NCI-H2196 treated with DMSO at 0.1 percent for 48 hours (cell line): Measurements from ENCODE around the gene MPI.
"Not testable (repeated sequence)": the region's sequence is repeated elsewhere in the genome, so short reads cannot be mapped to it uniquely, and the experiment has no call there.

Experiments used
- DNase-seq: peaks from one replicate; lab custom pipeline; 2025; ENCODE audit not compliant: unreplicated experiment; lab: John Stamatoyannopoulos, UW

Gene MPI

GRCh38 chr15:74890665-74890960, 771 bp downstream of the MPI start:
- DNase-seq, result no peak

- no peak for DNase-seq
Measured at GRCh38 chr15:74891469-74891868, 1.6 kb downstream of the MPI start.

GRCh38 chr15:74892313-74892712, 2.5 kb downstream of the MPI start:
- DNase-seq, result no peak

- no peak for DNase-seq
Measured at GRCh38 chr15:74892931-74893330, 3.1 kb downstream of the MPI start.

GRCh38 chr15:74893627-74894026, 3.8 kb downstream of the MPI start:
- no peak for DNase-seq

- not testable (repeated sequence) for DNase-seq
Measured at GRCh38 chr15:74894383-74894782, 4.5 kb downstream of the MPI start.

- DNase-seq, result no peak
Measured at GRCh38 chr15:74895830-74896229, 6.0 kb downstream of the MPI start.

- no peak for DNase-seq
Measured at GRCh38 chr15:74896316-74896715, 6.5 kb downstream of the MPI start.

GRCh38 chr15:74897300-74897701, 7.5 kb downstream of the MPI start:
- no peak for DNase-seq

GRCh38 chr15:74901612-74902063, 11.8 kb downstream of the MPI start:
- DNase-seq, result peak; percentile 9

GRCh38 chr15:74902295-74903075, 12.6 kb downstream of the MPI start:
- DNase-seq, result no peak

- DNase-seq, result no peak
Measured at GRCh38 chr15:74903676-74904075, 13.8 kb downstream of the MPI start.

- no peak for DNase-seq
Measured at GRCh38 chr15:74904190-74904805, 14.5 kb downstream of the MPI start.

- no peak for DNase-seq
Measured at GRCh38 chr15:74906067-74906449, 16.2 kb downstream of the MPI start.

GRCh38 chr15:74906450-74907162, 16.8 kb downstream of the MPI start, which contains the start of gene FAM219B:
Gene FAM219B, minus strand, starts transcription at chr15:74906851. Its CDS starts 51 bp downstream, at chr15:74906800.
- peak; percentile 53 for DNase-seq

GRCh38 chr15:74907163-74907870, 17.5 kb downstream of the MPI start:
- no peak for DNase-seq

- no peak for DNase-seq
Measured at GRCh38 chr15:74908635-74909034, 18.8 kb downstream of the MPI start.

GRCh38 chr15:74913041-74913440, 23.2 kb downstream of the MPI start:
- DNase-seq, result peak; percentile 7

GRCh38 chr15:74913799-74914198, 24.0 kb downstream of the MPI start:
- not testable (repeated sequence) for DNase-seq

- no peak for DNase-seq
Measured at GRCh38 chr15:74917676-74918075, 27.8 kb downstream of the MPI start.

- DNase-seq, result no peak
Measured at GRCh38 chr15:74920456-74920855, 30.6 kb downstream of the MPI start.
